NCI-H1092 treated with DMSO at 0.1 percent for 48 hours (cell line): ENCODE results near the gene UBL4A.
A peak's percentile ranks its signal among the peaks of the same experiment; 100 is the strongest.

Source experiments
- DNase-seq: peaks from one replicate; lab custom pipeline; 2025; lab: John Stamatoyannopoulos, UW

The UBL4A gene

GRCh38 chrX:154481911-154482601 lies 4.4 kb downstream of the UBL4A start:
- no peak for DNase-seq

DNA sequence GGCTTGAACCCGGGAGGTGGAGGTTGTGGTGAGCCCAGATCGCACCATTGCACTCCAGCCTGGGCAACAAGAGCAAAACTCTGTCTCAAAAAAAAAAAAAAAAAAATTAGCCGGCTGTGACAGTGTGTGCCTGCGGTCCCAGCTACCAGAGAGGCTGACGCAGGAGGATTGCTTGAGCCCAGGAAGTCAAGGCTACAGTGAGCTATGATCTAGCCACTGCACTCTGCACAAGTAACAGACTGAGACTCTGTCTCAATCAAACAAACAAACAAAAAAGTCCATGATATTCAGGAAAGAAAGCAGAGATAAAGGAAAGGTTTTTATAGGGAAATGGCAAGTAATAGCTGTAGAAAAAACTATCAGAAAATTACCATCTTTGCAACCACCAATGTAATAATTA lies 5.2 kb downstream of the UBL4A start:
- DNase-seq, result no peak

DNA sequence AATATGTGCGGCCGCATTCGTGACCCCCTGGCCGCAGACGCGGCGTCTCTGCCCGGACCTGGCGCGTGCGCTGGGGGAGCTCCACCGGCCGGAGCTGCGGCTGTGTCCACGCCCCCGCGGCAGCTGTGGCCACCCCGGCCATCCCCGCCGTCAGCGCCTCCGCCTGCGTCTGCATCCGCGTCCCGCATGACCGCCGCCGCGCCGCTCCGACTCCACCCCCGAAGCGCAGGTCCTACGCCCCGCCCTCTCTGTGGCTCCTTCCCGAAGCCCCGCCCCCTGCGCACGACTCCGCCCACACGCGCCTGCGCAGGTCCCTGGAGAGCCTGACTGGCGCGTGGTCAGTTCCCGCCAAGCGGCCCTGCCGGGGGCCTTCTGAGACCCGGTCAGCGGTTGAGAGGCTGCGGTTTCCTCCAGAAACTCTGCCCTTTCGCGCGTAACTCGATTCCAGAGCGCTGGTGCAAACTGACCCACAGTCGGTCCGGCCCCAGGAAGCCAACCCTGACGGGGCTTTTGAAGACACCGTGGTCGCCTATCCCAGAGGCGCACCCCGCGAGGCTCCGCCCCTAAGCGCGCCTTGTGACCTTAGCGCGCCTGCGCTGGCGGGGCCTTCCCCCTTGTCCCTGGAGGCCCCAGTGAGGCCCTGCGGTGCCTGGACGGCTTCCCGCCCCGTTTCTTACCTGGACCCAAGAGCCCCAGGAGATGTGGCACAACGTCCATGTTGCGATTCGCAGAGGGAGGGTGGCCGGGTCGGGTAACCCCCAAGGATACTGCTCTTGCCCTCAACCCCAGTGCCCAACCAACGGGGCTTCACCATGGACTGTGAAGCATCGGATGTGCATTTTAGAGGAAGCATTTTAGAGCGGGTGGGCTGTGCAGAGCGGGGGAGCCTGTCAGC lies 7.4 kb downstream of the UBL4A start, which contains the start of gene LAGE3:
TSS of gene LAGE3 (minus strand) at position 554 of the 895 bp plus-strand sequence. CDS start at position 188, 366 bp downstream.
- peak; percentile 92 for DNase-seq

- no peak for DNase-seq
These were observed 8.4 kb downstream of the UBL4A start for GRCh38 chrX:154477891-154478477.

GRCh38 chrX:154476821-154477220 lies 9.6 kb downstream of the UBL4A start:
- DNase-seq, result no peak

GRCh38 chrX:154473683-154474082 lies 12.7 kb downstream of the UBL4A start:
- DNase-seq, result no peak

DNA sequence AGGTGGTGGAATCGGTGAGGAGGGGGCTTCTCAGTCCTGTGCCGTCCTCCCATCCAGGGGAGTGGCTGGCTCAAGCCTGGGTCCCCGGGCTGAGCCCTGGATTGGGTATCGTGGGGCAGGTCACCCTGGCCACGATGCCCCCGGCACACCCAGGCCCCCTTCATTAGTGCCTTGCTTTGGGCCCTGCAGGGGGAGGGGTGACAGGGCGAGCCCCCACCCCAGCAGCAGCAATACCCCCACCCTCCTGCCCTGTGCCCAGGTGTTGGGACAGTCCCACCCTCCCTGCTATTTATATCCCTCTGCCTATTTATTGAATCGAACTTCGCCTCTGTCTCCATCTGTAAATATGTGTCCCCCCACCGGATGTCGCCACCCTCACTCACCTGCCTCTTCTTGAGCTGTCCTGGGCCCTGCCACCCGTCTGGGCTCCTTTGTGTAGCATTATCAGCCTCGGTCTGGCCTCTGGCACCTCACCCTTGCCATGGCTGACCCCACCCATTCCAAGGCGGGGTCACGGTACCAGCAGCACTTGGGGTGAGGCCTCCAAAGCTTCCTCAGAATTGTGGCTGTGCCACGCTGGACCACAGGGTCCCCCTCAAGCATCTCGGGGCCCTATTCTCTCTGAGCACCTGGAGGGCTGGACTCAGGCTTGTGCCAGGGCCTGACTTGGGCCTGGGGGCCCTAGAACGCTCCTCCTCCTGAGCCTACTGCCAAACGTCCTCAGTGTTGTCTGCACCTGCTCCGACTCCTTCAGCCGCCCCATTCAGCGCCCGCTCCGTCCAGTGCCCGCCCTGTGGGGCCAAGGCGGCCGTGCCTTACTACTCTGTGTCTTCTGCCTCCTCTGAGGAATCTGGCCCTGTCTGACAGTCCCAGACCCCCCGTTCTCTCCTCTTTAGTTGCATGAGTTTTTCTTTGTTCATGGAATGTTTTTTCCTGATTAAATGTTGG lies 13.5 kb downstream of the UBL4A start:
- DNase-seq, result no peak

DNA sequence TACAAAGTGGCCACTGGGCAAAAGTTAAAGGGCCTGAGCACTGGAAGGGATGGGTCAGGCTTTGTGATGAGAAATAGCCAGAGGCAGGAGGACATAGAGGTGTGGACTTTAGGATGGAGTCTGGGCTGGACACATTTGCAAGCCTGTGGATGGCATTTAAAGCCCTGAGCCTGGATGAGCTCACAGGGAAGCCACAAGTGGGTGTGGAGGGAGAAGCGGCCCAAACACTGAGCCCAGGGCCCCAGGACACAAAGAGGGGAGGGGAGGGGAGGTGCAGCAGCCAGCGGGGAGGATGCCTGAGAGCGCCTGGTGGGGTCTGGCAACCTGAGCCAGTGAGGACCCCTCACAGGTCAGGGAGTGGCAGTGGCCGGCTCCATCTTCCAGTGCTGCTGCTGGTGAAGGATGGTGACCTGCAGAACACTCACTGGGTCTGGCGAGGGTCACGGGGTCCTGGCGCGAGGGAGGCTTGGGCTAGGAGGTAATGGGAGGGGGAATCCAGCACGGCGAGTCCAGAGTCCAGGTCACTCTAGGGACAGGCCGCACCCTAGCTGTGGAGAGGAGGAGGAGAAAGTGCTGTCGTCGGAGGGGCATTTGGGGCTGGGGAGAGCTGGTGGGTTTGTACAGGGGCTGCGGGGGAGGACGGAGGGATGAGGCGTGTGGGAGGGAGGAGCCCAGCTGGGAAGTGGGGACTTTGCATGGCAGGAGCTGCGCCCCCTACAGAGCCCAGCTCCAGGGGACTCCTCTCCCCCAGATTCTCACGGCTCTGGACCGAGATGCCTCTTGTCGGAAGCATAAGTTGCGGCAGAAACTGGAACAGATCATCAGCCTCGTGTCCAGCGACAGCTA lies 14.4 kb downstream of the UBL4A start:
- DNase-seq, result no peak

DNA sequence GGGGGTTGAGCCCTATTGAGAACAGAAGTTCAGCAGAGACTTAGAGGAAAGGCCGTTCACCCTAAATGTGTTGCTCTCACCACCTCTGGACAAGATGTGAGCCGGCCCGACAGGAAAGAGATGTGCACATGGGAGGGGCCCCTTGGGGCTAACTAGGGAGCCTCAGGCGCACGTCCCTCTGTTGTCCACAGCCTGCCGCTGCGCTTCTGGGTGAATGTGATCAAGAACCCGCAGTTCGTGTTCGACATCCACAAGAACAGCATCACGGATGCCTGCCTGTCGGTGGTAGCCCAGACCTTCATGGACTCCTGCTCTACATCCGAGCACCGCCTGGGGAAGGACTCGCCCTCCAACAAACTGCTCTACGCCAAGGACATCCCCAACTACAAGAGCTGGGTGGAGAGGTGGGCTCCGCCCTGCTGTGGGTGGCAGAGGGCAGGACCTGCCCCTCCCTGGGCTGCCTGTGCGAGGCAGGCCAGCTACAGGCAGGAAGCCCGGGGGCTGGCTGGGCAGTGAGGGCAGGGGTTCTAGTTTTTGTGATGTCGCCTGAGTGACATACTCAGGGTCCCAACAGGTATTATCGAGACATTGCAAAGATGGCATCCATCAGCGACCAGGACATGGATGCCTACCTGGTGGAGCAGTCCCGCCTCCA lies 15.4 kb downstream of the UBL4A start:
- DNase-seq, result no peak

DNA sequence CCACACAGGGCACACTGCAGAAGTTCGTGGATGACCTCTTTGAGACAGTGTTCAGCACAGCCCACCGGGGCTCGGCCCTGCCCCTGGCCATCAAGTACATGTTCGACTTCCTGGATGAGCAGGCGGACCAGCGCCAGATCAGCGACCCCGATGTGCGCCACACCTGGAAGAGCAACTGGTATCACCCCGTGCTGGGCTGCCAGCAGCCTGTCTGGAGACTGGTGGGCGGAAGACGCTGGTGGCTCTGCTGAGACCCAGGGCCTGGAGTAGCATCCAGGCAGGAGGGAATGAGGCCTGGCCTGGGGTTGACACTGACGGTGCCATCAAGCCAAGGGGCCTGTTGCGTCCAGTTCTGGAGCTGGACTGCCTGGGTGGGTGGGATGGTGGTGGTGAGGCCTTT lies 16.0 kb downstream of the UBL4A start:
- DNase-seq, result no peak

DNA sequence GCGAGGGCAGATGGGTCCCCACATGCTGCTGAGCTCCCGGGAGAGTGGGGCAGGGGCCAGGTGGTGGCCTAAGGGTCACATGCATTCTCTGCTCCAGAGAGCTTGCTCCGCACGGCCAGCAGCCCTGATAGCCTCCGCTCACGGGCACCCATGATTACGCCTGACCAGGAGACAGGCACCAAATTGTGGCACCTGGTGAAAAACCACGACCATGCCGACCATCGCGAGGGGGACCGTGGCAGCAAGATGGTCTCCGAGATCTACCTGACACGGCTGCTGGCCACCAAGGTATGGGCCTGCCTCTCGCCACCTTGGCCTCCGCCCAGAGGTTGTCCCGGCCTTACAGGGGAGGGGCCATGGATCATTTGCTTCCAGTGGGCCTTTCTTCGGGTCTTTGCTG lies 16.5 kb downstream of the UBL4A start:
- DNase-seq, result no peak

DNA sequence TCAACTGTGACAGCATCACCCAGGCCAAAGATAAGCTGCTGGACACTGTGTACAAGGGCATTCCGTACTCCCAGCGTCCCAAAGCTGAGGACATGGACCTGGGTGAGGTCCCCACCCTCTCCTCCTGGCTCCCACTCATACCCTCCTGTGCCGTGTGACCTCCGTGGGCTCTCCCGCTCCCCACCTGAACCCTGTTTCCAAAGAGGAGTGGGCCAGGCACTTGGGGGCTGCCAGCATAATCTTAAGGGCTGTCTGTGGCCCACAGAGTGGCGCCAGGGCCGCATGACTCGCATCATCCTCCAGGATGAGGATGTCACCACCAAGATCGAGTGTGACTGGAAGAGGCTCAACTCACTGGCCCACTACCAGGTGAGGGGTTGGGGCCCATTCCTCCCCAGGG lies 17.3 kb downstream of the UBL4A start:
- no peak for DNase-seq

- no peak for DNase-seq
These were observed 18.2 kb downstream of the UBL4A start for GRCh38 chrX:154468217-154468616.

- DNase-seq, result no peak
These were observed 18.9 kb downstream of the UBL4A start for GRCh38 chrX:154467556-154467955.

GRCh38 chrX:154466907-154467306 lies 19.5 kb downstream of the UBL4A start:
- DNase-seq, result no peak

GRCh38 chrX:154466036-154466435 lies 20.4 kb downstream of the UBL4A start:
- DNase-seq, result no peak

GRCh38 chrX:154465601-154466000 lies 20.8 kb downstream of the UBL4A start:
- no peak for DNase-seq

GRCh38 chrX:154464806-154465365 lies 21.5 kb downstream of the UBL4A start:
- DNase-seq, result no peak

GRCh38 chrX:154463611-154464220 lies 22.7 kb downstream of the UBL4A start:
- DNase-seq, result no peak
